Smooth muscle cell (in vitro differentiated cells): Measurements from ENCODE around the gene SLC6A16. TPM values are rescaled to one million over a fixed set of nuclear protein-coding genes. Genes with fewer than 3 reads are reported as not detected.

Experiments
- DNase-seq: peaks from one replicate; lab custom pipeline; 2025; ENCODE audit not compliant: unreplicated experiment; lab: John Stamatoyannopoulos, UW
- H2AFZ ChIP-seq: fragments of 200-600 bp; sonication (generic); 2 replicates; pipeline ENCODE4 v1.6.0; 2016; ENCODE audit warnings: antibody characterized with exemption, low read depth, mild to moderate bottlenecking
- H3F3A ChIP-seq: fragments of 200-600 bp; sonication (generic); 2 replicates; pipeline ENCODE4 v1.6.0; 2017; ENCODE audit warnings: antibody characterized with exemption, low read depth
- H3K27ac ChIP-seq: fragments of 200-600 bp; sonication (generic); 2 replicates; pipeline ENCODE4 v1.5.1; 2016; ENCODE audit warnings: low read depth, mild to moderate bottlenecking
- H3K27me3 ChIP-seq: fragments of 200-600 bp; sonication (generic); 2 replicates; pipeline ENCODE4 v1.6.1; 2016; ENCODE audit warnings: low read depth, mild to moderate bottlenecking
- H3K36me3 ChIP-seq: fragments of 200-600 bp; sonication (generic); 2 replicates; pipeline ENCODE4 v1.5.1; 2016; ENCODE audit warnings: low read depth
- H3K4me1 ChIP-seq: fragments of 200-600 bp; sonication (generic); 2 replicates; pipeline ENCODE4 v1.5.1; 2016; ENCODE audit warnings: low read depth
- H3K4me2 ChIP-seq: fragments of 200-600 bp; sonication (generic); 2 replicates; pipeline ENCODE4 v1.6.0; 2016; ENCODE audit warnings: mild to moderate bottlenecking
- H3K4me3 ChIP-seq: fragments of 200-600 bp; sonication (generic); 2 replicates; pipeline ENCODE4 v1.5.1; 2016; ENCODE audit warnings: mild to moderate bottlenecking
- H3K79me2 ChIP-seq: fragments of 200-600 bp; sonication (generic); 2 replicates; pipeline ENCODE4 v1.6.0; 2016; ENCODE audit warnings: low read depth, mild to moderate bottlenecking
- H3K9ac ChIP-seq: fragments of 200-600 bp; sonication (generic); 2 replicates; pipeline ENCODE4 v1.6.0; 2016; ENCODE audit warnings: low read depth
- H3K9me3 ChIP-seq: fragments of 200-600 bp; sonication (generic); replicated peaks from 2 replicates; pipeline ENCODE4 v1.5.1; 2016; ENCODE audit warnings: low read depth
- H4K20me1 ChIP-seq: fragments of 200-600 bp; sonication (generic); 2 replicates; pipeline ENCODE4 v1.6.0; 2016; ENCODE audit warnings: low read depth
- WGBS: methylation state at CpG from one replicate; pipeline ENCODE4 v1.1.7; 2016; ENCODE audit warnings: low lambda C conversion rate; 5-methylcytosine and 5-hydroxymethylcytosine counted together
- polyA plus RNA-seq: library from polyadenylated mRNA; unstranded; fragments of >200 nt; fragmentation: Nextera tagmentation; extraction: Ambion mirVana; gene quantifications from 2 replicates; pipeline ENCODE4 v1.2.1, GENCODE V29; 2016
- total RNA-seq: library from RNA; depleted of rRNA; stranded (reverse); fragments of >200 nt; gene quantifications from 2 replicates; pipeline ENCODE4 v1.2.3, GENCODE V29; 2014
- TF ChIP-seq, protein P1 (sequence below): fragments of 200-600 bp; sonication (generic); IDR thresholded peaks from 2 replicates; pipeline ENCODE4 v1.5.1; 2017; ENCODE audit warnings: borderline replicate concordance, mild to moderate bottlenecking, antibody characterized with exemption; ENCODE audit not compliant: insufficient read depth, poor library complexity, severe bottlenecking

SLC6A16 gene
- total and polyA plus RNA-seq, 2 experiments from 2014 or later: 1.4 to 2.3 TPM

DNA sequence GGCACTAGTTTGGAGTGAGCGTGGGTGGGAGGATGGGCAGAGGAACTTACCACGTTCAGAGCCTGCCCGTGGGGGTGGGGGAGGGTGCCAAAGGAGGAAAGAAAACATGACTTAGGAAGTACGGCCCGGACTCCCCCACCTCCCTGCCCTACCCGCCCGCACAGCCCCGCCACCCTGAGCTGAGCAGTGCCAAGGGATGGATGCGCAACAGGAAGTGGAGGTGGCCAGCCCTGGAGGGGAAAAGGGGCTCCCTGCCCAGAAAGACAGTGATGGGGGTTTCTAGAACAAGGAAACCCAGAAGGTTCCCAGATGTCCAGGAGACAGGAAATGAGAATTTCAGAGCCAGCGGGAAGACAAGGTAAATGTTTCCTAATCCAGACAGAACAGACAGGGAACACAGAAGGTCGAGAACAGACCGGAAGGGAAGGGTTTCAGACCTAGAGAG is 30.9 kb upstream of the SLC6A16 start:
- peaks cover 27% of the 10 kb centered on the region for H3K79me2 ChIP-seq
- no peak overlapping the region for H3K27ac ChIP-seq
- no peak for DNase-seq
- no peaks in the 10 kb centered on the region for H3K4me1 ChIP-seq
- no peak overlapping the region for H3K4me3 ChIP-seq
- H3K4me2 ChIP-seq: no peak overlapping the region
- H4K20me1 ChIP-seq: peaks cover 37% of the 10 kb centered on the region
- H2AFZ ChIP-seq: no peak overlapping the region
- TF ChIP-seq, protein P1, sequence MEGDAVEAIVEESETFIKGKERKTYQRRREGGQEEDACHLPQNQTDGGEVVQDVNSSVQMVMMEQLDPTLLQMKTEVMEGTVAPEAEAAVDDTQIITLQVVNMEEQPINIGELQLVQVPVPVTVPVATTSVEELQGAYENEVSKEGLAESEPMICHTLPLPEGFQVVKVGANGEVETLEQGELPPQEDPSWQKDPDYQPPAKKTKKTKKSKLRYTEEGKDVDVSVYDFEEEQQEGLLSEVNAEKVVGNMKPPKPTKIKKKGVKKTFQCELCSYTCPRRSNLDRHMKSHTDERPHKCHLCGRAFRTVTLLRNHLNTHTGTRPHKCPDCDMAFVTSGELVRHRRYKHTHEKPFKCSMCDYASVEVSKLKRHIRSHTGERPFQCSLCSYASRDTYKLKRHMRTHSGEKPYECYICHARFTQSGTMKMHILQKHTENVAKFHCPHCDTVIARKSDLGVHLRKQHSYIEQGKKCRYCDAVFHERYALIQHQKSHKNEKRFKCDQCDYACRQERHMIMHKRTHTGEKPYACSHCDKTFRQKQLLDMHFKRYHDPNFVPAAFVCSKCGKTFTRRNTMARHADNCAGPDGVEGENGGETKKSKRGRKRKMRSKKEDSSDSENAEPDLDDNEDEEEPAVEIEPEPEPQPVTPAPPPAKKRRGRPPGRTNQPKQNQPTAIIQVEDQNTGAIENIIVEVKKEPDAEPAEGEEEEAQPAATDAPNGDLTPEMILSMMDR: no peak
- 83% methylated on average over 8 of the region's 12 CpGs for WGBS
- no peak overlapping the region for H3K9ac ChIP-seq
- H3K9me3 ChIP-seq: no peaks in the 10 kb centered on the region
- no peaks in the 10 kb centered on the region for H3K36me3 ChIP-seq
- no peaks in the 10 kb centered on the region for H3F3A ChIP-seq
- H3K27me3 ChIP-seq: no peaks in the 10 kb centered on the region

DNA sequence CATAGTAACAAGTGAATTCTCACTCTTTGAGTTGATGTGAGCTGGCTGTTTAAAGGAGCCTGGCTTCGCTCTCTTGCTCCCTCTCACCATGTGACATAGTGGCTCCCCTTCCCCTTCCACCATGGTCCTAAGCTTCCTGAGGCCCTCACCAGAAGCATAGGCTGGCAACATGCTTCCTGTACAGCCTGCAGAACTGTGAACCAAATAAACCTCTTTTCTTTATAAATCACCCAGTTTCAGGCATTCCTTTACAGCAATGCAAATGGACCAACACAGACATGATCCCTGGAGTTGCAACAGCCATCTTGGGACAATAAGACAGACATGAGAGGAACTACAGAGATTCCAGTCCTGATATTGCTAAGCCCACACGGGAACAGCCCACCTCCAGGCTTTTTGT is 24.6 kb upstream of the SLC6A16 start:
- WGBS: 98% methylated on average over 2 of the region's 2 CpGs

DNA sequence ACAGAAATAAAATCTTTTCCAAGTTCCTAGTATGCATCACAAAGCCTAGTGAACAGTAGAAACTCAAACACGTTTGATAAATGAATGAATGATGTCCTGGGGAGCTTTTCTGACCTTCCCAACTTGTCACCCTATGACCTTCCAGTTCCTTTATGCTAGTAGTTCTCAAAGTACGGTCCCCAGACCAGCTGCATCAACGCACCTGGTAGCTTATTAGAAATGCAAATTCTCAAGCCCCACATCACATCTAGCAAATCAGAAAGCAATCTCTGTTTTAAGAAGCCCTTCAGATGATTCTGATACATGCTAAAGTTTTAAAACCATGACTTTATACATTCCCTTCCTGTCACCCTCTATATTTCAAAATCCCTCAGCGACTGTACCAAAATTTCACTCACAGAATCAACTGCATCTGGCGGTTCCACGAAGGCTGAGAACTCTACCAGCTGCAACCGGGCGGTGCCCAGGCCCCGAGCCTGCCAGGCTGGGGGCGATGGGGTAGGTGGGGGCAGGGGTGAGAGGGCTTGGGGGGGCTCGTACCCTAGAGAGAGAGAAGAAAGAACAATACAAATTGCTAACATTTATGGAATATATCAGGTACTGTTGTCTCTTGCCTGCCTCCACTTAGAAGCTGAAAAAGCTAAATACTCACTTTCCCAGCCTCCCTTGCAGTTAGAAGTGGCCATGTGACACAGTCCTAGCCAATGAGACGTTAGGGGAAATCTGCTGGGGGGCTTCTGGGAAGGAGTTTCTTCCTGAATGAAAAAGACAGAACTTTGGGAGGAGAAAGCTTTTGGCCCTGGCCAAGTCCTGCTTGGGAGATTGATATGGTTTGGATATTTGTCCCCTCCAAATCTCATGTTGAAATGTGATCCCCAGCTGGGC is 23.6 kb upstream of the SLC6A16 start:
- Histone ChIP-seq H2AFZ (no peak overlapping the region), H3K27ac (no peak overlapping the region), H3F3A (peaks cover 2% of the 10 kb centered on the region), H3K4me3 (no peak overlapping the region), H3K4me2 (no peak overlapping the region), H3K9me3 (no peaks in the 10 kb centered on the region), H3K9ac (no peak overlapping the region), H3K36me3 (peaks cover 8% of the 10 kb centered on the region), H4K20me1 (peaks cover 76% of the 10 kb centered on the region), H3K27me3 (no peaks in the 10 kb centered on the region), H3K79me2 (no peaks in the 10 kb centered on the region), H3K4me1 (no peaks in the 10 kb centered on the region)
- TF ChIP-seq, protein P1: no peak
- 95% methylated on average over 12 of the region's 12 CpGs for WGBS
- no peak for DNase-seq

More for the DNA sequence above, 24.6 kb upstream of the SLC6A16 start:
- Histone ChIP-seq H3K9ac (no peak overlapping the region), H3K79me2 (no peaks in the 10 kb centered on the region), H3K27ac (no peak overlapping the region), H3K4me1 (no peaks in the 10 kb centered on the region), H2AFZ (no peak overlapping the region), H3K36me3 (peaks cover 8% of the 10 kb centered on the region), H4K20me1 (peaks cover 68% of the 10 kb centered on the region), H3F3A (peaks cover 2% of the 10 kb centered on the region), H3K4me2 (no peak overlapping the region), H3K4me3 (no peak overlapping the region), H3K9me3 (no peaks in the 10 kb centered on the region), H3K27me3 (no peaks in the 10 kb centered on the region)
- TF ChIP-seq, protein P1: no peak
- DNase-seq: no peak
